Hepatocyte (in vitro differentiated cells): ENCODE results near the gene HSF2. TPM values are rescaled to one million over a fixed set of nuclear protein-coding genes. Genes with fewer than 3 reads are reported as not detected.

ENCODE experiments used
- DNase-seq: peaks from one replicate; pipeline ENCODE4 v3.0.0-alpha.2; 2016; ENCODE audit warnings: low spot score
- H2AFZ ChIP-seq: fragments of 200-600 bp; sonication (generic); 2 replicates; pipeline ENCODE4 v1.6.0; 2016; ENCODE audit warnings: antibody characterized with exemption, mild to moderate bottlenecking
- H3K27ac ChIP-seq: fragments of 200-600 bp; sonication (generic); 2 replicates; pipeline ENCODE4 v1.5.1; 2016; ENCODE audit warnings: mild to moderate bottlenecking
- H3K27me3 ChIP-seq: fragments of 200-600 bp; sonication (generic); 2 replicates; pipeline ENCODE4 v1.6.1; 2016
- H3K36me3 ChIP-seq: fragments of 200-600 bp; sonication (generic); replicated peaks from 2 replicates; pipeline ENCODE4 v1.5.1; 2016; ENCODE audit warnings: low read depth; ENCODE audit not compliant: insufficient read depth
- H3K4me1 ChIP-seq: fragments of 200-600 bp; sonication (generic); 2 replicates; pipeline ENCODE4 v1.5.1; 2016; ENCODE audit warnings: mild to moderate bottlenecking, moderate library complexity; ENCODE audit not compliant: insufficient read depth
- H3K4me2 ChIP-seq: fragments of 200-600 bp; sonication (generic); 2 replicates; pipeline ENCODE4 v1.6.0; 2016
- H3K4me3 ChIP-seq: fragments of 200-600 bp; sonication (generic); 2 replicates; pipeline ENCODE4 v1.5.1; 2016; ENCODE audit warnings: mild to moderate bottlenecking
- H3K79me2 ChIP-seq: fragments of 200-600 bp; sonication (generic); 2 replicates; pipeline ENCODE4 v1.6.0; 2017; ENCODE audit warnings: mild to moderate bottlenecking
- H3K9me2 ChIP-seq: fragments of 200-600 bp; sonication (generic); replicated peaks from 2 replicates; pipeline ENCODE4 v1.6.0; 2017; ENCODE audit warnings: mild to moderate bottlenecking; ENCODE audit not compliant: insufficient read depth
- H3K9me3 ChIP-seq: fragments of 200-600 bp; sonication (generic); 2 replicates; pipeline ENCODE4 v1.5.1; 2016; ENCODE audit warnings: low read depth, mild to moderate bottlenecking
- H4K20me1 ChIP-seq: fragments of 200-600 bp; sonication (generic); 2 replicates; pipeline ENCODE4 v1.6.0; 2016; ENCODE audit warnings: mild to moderate bottlenecking; ENCODE audit not compliant: insufficient read depth, poor library complexity, severe bottlenecking
- EZH2 ChIP-seq: fragments of 200-600 bp; sonication (generic); IDR thresholded peaks from 2 replicates; pipeline ENCODE4 v1.6.1; 2016; ENCODE audit warnings: antibody characterized with exemption, mild to moderate bottlenecking, borderline replicate concordance
- EZH2phosphoT487 ChIP-seq: fragments of 200-600 bp; sonication (generic); IDR thresholded peaks from one replicate; pipeline ENCODE4 v1.6.1; 2018; ENCODE audit warnings: antibody characterized with exemption, mild to moderate bottlenecking, low read depth, moderate library complexity; ENCODE audit not compliant: unreplicated experiment, severe bottlenecking
- whole genome bisulfite sequencing: methylation state at CpG from one replicate; pipeline ENCODE4 v1.1.6; 2016; ENCODE audit warnings: low lambda C conversion rate; ENCODE audit errors: missing lambda C conversion rate; 5-methylcytosine and 5-hydroxymethylcytosine counted together
- polyA plus RNA-seq: library from polyadenylated mRNA; unstranded; fragments of >200 nt; fragmentation: Nextera tagmentation; extraction: Ambion mirVana; gene quantifications from 2 replicates; pipeline ENCODE4 v1.2.1, GENCODE V29; 2016
- total RNA-seq: library from RNA; depleted of rRNA; stranded (reverse); fragments of >200 nt; gene quantifications from 2 replicates; pipeline ENCODE4 v1.2.3, GENCODE V29; 2014
- TF ChIP-seq, protein P1 (sequence below): fragments of 200-600 bp; sonication (generic); IDR thresholded peaks from 2 replicates; pipeline ENCODE4 v1.5.1; 2016; ENCODE audit warnings: antibody characterized with exemption, mild to moderate bottlenecking; ENCODE audit not compliant: poor library complexity

The HSF2 gene
- total and polyA plus RNA-seq, 2 experiments from 2014 or later, result 14.5 to 37.9 TPM

GRCh38 chr6:122388945-122389344 lies 10.5 kb upstream of the HSF2 start:
- 91% methylated on average over 2 of the region's 2 CpGs for WGBS
- Histone ChIP-seq H3K4me3 (no peak overlapping the region), H3K36me3 (no peaks in the 10 kb centered on the region), H2AFZ (no peak overlapping the region), H3K27me3 (no peaks in the 10 kb centered on the region), H3K9me2 (no peaks in the 10 kb centered on the region), H3K79me2 (no peaks in the 10 kb centered on the region), H3K4me1 (no peaks in the 10 kb centered on the region), H3K4me2 (no peak overlapping the region), H4K20me1 (no peaks in the 10 kb centered on the region), H3K9me3 (no peaks in the 10 kb centered on the region), H3K27ac (no peak overlapping the region)
- TF ChIP-seq, protein P1, sequence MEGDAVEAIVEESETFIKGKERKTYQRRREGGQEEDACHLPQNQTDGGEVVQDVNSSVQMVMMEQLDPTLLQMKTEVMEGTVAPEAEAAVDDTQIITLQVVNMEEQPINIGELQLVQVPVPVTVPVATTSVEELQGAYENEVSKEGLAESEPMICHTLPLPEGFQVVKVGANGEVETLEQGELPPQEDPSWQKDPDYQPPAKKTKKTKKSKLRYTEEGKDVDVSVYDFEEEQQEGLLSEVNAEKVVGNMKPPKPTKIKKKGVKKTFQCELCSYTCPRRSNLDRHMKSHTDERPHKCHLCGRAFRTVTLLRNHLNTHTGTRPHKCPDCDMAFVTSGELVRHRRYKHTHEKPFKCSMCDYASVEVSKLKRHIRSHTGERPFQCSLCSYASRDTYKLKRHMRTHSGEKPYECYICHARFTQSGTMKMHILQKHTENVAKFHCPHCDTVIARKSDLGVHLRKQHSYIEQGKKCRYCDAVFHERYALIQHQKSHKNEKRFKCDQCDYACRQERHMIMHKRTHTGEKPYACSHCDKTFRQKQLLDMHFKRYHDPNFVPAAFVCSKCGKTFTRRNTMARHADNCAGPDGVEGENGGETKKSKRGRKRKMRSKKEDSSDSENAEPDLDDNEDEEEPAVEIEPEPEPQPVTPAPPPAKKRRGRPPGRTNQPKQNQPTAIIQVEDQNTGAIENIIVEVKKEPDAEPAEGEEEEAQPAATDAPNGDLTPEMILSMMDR, result no peak
- no peak for TF ChIP-seq EZH2phosphoT487
- no peak for TF ChIP-seq EZH2
- no peak for DNase-seq

- no peaks in the 10 kb centered on the region for H3K27me3 ChIP-seq
- H2AFZ ChIP-seq, result no peak overlapping the region
- H3K4me2 ChIP-seq, result no peak overlapping the region
- no peaks in the 10 kb centered on the region for H3K79me2 ChIP-seq
- H3K9me3 ChIP-seq, result no peaks in the 10 kb centered on the region
- no peak overlapping the region for H3K27ac ChIP-seq
- WGBS, result 52% methylated on average over 4 of the region's 4 CpGs
- DNase-seq, result no peak
- H3K9me2 ChIP-seq, result no peaks in the 10 kb centered on the region
- no peaks in the 10 kb centered on the region for H3K4me1 ChIP-seq
- H3K4me3 ChIP-seq, result no peak overlapping the region
- H3K36me3 ChIP-seq, result no peaks in the 10 kb centered on the region
- no peaks in the 10 kb centered on the region for H4K20me1 ChIP-seq
- no peak for TF ChIP-seq EZH2phosphoT487
- no peak for TF ChIP-seq EZH2
- TF ChIP-seq, protein P1, result no peak
Observed at GRCh38 chr6:122389704-122390372, 9.6 kb upstream of the HSF2 start.

DNA sequence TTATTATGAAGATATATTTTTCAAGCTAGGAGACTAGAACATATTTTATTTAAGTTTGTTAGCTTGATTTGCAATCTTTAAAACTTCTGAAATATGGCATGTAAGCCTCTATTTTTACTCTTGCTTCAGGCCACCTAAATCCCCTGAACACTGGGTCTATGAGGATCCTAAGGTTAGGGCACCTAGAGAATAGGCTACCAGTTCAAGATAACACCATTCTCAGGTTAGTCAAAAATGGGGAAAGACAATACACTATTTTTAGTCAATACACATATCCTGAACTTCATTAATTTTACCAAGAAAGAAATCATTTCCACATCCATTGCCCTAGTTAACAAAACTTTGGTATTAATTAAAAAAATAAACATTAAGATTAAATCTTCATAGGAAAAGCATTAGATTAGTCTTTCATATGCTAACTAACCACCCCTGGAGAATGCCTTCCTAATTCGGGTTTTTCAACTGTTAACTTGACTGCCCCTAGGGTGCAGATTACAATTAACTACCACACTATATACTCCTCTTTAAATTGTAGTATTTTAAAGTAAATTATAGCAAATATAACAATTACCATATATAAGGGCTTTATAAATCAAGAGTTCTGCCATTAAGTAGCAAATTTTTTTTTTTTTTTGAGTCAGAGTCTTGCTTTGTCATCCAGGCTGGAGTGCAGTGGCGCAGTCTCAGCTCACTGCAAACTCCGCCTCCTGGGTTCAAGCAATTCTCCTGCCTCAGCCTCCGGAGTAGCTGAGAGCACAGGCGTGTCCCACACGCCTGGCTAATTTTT lies 6.7 kb upstream of the HSF2 start:
- Histone ChIP-seq H3K9me3 (no peaks in the 10 kb centered on the region), H3K4me1 (no peaks in the 10 kb centered on the region), H3K9me2 (no peaks in the 10 kb centered on the region), H3K4me3 (no peak overlapping the region), H3K79me2 (no peaks in the 10 kb centered on the region), H3K27me3 (no peaks in the 10 kb centered on the region), H3K27ac (no peak overlapping the region), H3K4me2 (no peak overlapping the region), H2AFZ (no peak overlapping the region), H4K20me1 (no peaks in the 10 kb centered on the region), H3K36me3 (no peaks in the 10 kb centered on the region)
- DNase-seq, result no peak
- 53% methylated on average over 6 of the region's 6 CpGs for WGBS
- TF ChIP-seq EZH2phosphoT487 (no peak), EZH2 (no peak)
- TF ChIP-seq, protein P1, result no peak
